ENCODE measurements around the gene LHFPL5.

The LHFPL5 gene

GRCh38 chr6:35857853-35858252 lies 52.7 kb downstream of the LHFPL5 start:
- no peak for DNase-seq

- DNase-seq: no peak
Observed at GRCh38 chr6:35859367-35859766, 54.2 kb downstream of the LHFPL5 start.

Measured in GF-D8 (cell line).